K562 (cell line): Measurements from ENCODE around the gene FRMD4B. TPM values are rescaled to one million over a fixed set of nuclear protein-coding genes. Genes with fewer than 3 reads are reported as not detected.

Source experiments
- ATAC-seq: fragments of 200-7000 bp; cut with Tn5 transposase; 3 replicates; pipeline ENCODE4 v1.9.1; 2020; ENCODE audit warnings: moderate library complexity
- BruUV-seq: library from RNA; stranded (reverse); fragments of 400-500 nt; replicated peaks from 2 replicates; lab custom pipeline; 2021; lab: Mats Ljungman, UMichigan
- CTCF ChIA-PET: fragments of 300-600 bp; formaldehyde crosslinking; extraction: SDS; loops from one replicate; lab custom pipeline; 2021; ENCODE audit warnings: low intra/inter-chr PET ratio; lab: Yijun Ruan, JAX
- POLR2A ChIA-PET: fragments of 300-600, 350-650 bp; sonication (Branson Sonifier 250); formaldehyde crosslinking; extraction: SDS; loops from one replicate; lab custom pipeline; 2021; ENCODE audit warnings: antibody characterized with exemption, inconsistent platforms; lab: Yijun Ruan, JAX
- DNase-seq, 4 experiments: peaks; one replicate each; pipeline versions ENCODE4 v3.0.0 to v3.0.0-alpha.2; 2011 to 2018; ENCODE audit warnings: low spot score in 3 of 4, mixed read lengths in 3 of 4; ENCODE audit errors: extremely low read depth in 1 of 4
- FAIRE-seq: peaks from 2 replicates; lab custom pipeline; 2011; peaks lifted over from hg19 to GRCh38; lab: Jason Lieb, UNC
- H2AFZ ChIP-seq: 2 replicates; pipeline ENCODE4 v1.6.0; 2011; ENCODE audit warnings: low read depth, low read length, control low read depth, inconsistent platforms
- H3K27ac ChIP-seq: fragments of 200-600 bp; 3 replicates; pipeline ENCODE4 v1.8.0; 2011; ENCODE audit warnings: low read depth, mild to moderate bottlenecking, control low read depth, inconsistent platforms, low read length, moderate library complexity, mixed read lengths; ENCODE audit errors: extremely low read depth
- H3K27me3 ChIP-seq, 2 experiments: fragments of 300-600 bp in 1 of 2; 2 replicates in 1 of 2; 3 replicates in 1 of 2; pipeline versions ENCODE4 v1.6.0 to v1.8.0; 2011; ENCODE audit warnings: inconsistent platforms in 2 of 2, low read length in 2 of 2, mild to moderate bottlenecking in 1 of 2, mixed read lengths in 1 of 2, moderate library complexity in 1 of 2; ENCODE audit not compliant: control insufficient read depth in 2 of 2, insufficient read depth in 2 of 2
- H3K36me3 ChIP-seq: fragments of 300-600 bp; 3 replicates; pipeline ENCODE4 v1.8.0; 2011; ENCODE audit warnings: mild to moderate bottlenecking, low read length, inconsistent platforms; ENCODE audit not compliant: control insufficient read depth, insufficient read depth
- H3K4me1 ChIP-seq, 2 experiments: fragments of 200-600 bp in 1 of 2; replicated peaks in 1 of 2; 2 replicates in 1 of 2; 3 replicates in 1 of 2; pipeline versions ENCODE4 v1.5.1 to v1.8.0; 2011; ENCODE audit warnings: inconsistent platforms in 2 of 2, low read length in 2 of 2, mild to moderate bottlenecking in 1 of 2, mixed read lengths in 1 of 2, moderate library complexity in 1 of 2; ENCODE audit not compliant: control insufficient read depth in 2 of 2, insufficient read depth in 2 of 2
- H3K4me2 ChIP-seq: 2 replicates; pipeline ENCODE4 v1.6.1; 2011; ENCODE audit warnings: low read length, control low read depth, inconsistent platforms, mixed read lengths; ENCODE audit not compliant: insufficient read depth
- H3K4me3 ChIP-seq: fragments of 200-600 bp; sonication (generic), shearing (Covaris generic); 2 replicates; pipeline ENCODE4 v1.5.1; 2016; ENCODE audit warnings: control low read depth, inconsistent platforms
- H3K79me2 ChIP-seq: fragments of 200-600 bp; 3 replicates; pipeline ENCODE4 v1.8.0; 2011; ENCODE audit warnings: low read length, inconsistent platforms; ENCODE audit not compliant: control insufficient read depth, insufficient read depth
- H3K9ac ChIP-seq, 2 experiments: 2 replicates each; pipeline versions ENCODE4 v1.6.0 to v1.6.1; 2011; ENCODE audit warnings: low read depth in 2 of 2, low read length in 2 of 2, control low read depth in 1 of 2, inconsistent platforms in 1 of 2, mild to moderate bottlenecking in 1 of 2, mixed read lengths in 1 of 2; ENCODE audit not compliant: insufficient read depth in 1 of 2
- H3K9me1 ChIP-seq: one replicate; pipeline ENCODE4 v1.6.0; 2011; ENCODE audit warnings: inconsistent platforms, mild to moderate bottlenecking, low read length, moderate library complexity; ENCODE audit not compliant: control insufficient read depth, insufficient read depth
- H3K9me3 ChIP-seq: replicated peaks from 2 replicates; pipeline ENCODE4 v1.5.1; 2011; ENCODE audit warnings: low read depth, low read length, inconsistent platforms; ENCODE audit not compliant: control insufficient read depth, insufficient read depth
- H4K20me1 ChIP-seq: replicated peaks from 2 replicates; pipeline ENCODE4 v1.6.1; 2011; ENCODE audit warnings: low read length, inconsistent platforms, mixed read lengths; ENCODE audit not compliant: control insufficient read depth, insufficient read depth
- GATA2 ChIP-seq: sonication (generic); formaldehyde crosslinking; IDR thresholded peaks from 2 replicates; pipeline ENCODE4 v1.4.0; 2020; ENCODE audit warnings: mild to moderate bottlenecking, missing genetic modification reagents
- ZNF77 ChIP-seq: fragments of 250-450 bp; sonication (Bioruptor Pico); IDR thresholded peaks from 2 replicates; pipeline ENCODE4 v1.5.0; 2020
- WGBS: fragments of 100-300 bp; shearing (Covaris generic); methylation state at CpG from one replicate; pipeline ENCODE4 v1.1.6; 2016; ENCODE audit warnings: low coverage, mixed read lengths; ENCODE audit not compliant: insufficient coverage; ENCODE audit errors: missing lambda C conversion rate; 5-methylcytosine and 5-hydroxymethylcytosine counted together
- in situ Hi-C: fragments of 300-500 bp; cut with MboI; formaldehyde crosslinking; loops from 4 replicates; pipeline ENCODE4 v1.15.0; 2018; ENCODE audit warnings: inconsistent platforms, mixed read lengths
- intact Hi-C: fragments of 100-400 bp; cut with micrococcal nuclease; formaldehyde crosslinking; loops from 2 replicates; pipeline ENCODE4 v1.14.2; 2022
- polyA plus RNA-seq, 8 experiments: library from polyadenylated mRNA; depleted of rRNA in 4 of 8; stranded (reverse) in 5 of 8; unstranded in 3 of 8; fragments of >200 nt; fragmentation: Nextera tagmentation in 2 of 8; fragmentation: Illumina TruSeq in 1 of 8; extraction: Ambion mirVana in 2 of 8; extraction: Trizol in 1 of 8; gene quantifications; 2 replicates each; pipeline versions ENCODE4 v1.2.1 to v1.2.3, GENCODE V29; 2011 to 2014; ENCODE audit warnings: inconsistent platforms in 1 of 8, missing spikeins in 1 of 8
- total RNA-seq, 7 experiments: library from RNA; depleted of rRNA in 6 of 7; stranded (reverse); fragments of >200 nt in 6 of 7; fragmentation: Illumina TruSeq in 2 of 7; extraction: Trizol in 2 of 7; gene quantifications; 2 replicates each; pipeline versions ENCODE4 v1.2.1 to v1.2.3, GENCODE V29; 2011 to 2021; ENCODE audit warnings: low replicate concordance in 1 of 7
- TF ChIP-seq, protein P1 (sequence below): fragments of 450-650 bp; formaldehyde crosslinking; IDR thresholded peaks from 2 replicates; pipeline ENCODE4 v1.4.0; 2020; ENCODE audit warnings: mild to moderate bottlenecking, moderate library complexity

FRMD4B gene
- total and polyA plus RNA-seq, 9 of the 15 experiments (the other 6 are each of a cell fraction or from before 2014, with no cell fraction given), result 0.03 to 0.09 (median 0.04) TPM; not detected in 3

DNA sequence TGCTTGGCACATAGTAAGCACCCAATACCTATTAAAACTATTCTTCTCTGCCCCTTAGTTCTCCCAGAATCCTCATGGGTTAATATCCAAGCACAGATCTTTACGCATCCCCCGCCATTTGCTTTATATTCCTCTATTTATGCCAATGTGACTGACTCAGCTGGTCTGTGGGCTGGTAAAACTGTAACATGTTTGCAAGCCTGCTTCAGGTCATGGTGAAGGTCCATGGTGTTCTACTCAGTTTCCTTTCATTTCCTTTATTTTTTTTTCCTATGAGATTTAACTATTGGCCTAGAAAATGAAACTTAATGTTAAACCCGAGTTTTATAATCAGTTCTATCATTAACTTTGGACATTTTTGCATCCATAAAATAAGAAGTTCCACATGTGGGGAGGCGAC, 47.0 kb downstream of the FRMD4B start (continued):
- TF ChIP-seq, protein P1, sequence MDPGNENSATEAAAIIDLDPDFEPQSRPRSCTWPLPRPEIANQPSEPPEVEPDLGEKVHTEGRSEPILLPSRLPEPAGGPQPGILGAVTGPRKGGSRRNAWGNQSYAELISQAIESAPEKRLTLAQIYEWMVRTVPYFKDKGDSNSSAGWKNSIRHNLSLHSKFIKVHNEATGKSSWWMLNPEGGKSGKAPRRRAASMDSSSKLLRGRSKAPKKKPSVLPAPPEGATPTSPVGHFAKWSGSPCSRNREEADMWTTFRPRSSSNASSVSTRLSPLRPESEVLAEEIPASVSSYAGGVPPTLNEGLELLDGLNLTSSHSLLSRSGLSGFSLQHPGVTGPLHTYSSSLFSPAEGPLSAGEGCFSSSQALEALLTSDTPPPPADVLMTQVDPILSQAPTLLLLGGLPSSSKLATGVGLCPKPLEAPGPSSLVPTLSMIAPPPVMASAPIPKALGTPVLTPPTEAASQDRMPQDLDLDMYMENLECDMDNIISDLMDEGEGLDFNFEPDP, result no peak
- TF ChIP-seq GATA2 (CRISPR knock-in tag), result no peak

GRCh38 chr3:69332934-69333333, 53.0 kb downstream of the FRMD4B start:
- Histone ChIP-seq H3K27me3 (peaks cover 0 to 5% of the 10 kb centered on the region in 2 experiments; a peak in 1 of 5 replicates), H3K9me1 (no peaks in the 10 kb centered on the region), H3K27ac (no peak overlapping the region), H3K4me3 (no peak overlapping the region), H3K79me2 (no peaks in the 10 kb centered on the region), H3K9me3 (no peaks in the 10 kb centered on the region), H2AFZ (no peak overlapping the region), H3K9ac (no peak overlapping the region), H3K4me1 (no peaks in the 10 kb centered on the region), H3K36me3 (no peaks in the 10 kb centered on the region), H4K20me1 (no peaks in the 10 kb centered on the region), H3K4me2 (no peak overlapping the region)
- DNase-seq (no peak), FAIRE-seq (no peak), ATAC-seq (no peak)
- ChIA-PET CTCF (no interaction called here), POLR2A (no interaction called here)
- no TSS peak for BruUV-seq
- WGBS, result 5% methylated on average over 2 of the region's 2 CpGs
- intact Hi-C loops, result no loop called here
- TF ChIP-seq ZNF77 (CRISPR knock-in tag), result no peak
- in situ Hi-C loops, result no loop called here
